ENCODE data around the gene AWAT2. TPM values are rescaled to one million over a fixed set of nuclear protein-coding genes. Genes with fewer than 3 reads are reported as not detected.

The AWAT2 gene
- total RNA-seq, 1 experiment from 2014 or later, result not detected

DNA sequence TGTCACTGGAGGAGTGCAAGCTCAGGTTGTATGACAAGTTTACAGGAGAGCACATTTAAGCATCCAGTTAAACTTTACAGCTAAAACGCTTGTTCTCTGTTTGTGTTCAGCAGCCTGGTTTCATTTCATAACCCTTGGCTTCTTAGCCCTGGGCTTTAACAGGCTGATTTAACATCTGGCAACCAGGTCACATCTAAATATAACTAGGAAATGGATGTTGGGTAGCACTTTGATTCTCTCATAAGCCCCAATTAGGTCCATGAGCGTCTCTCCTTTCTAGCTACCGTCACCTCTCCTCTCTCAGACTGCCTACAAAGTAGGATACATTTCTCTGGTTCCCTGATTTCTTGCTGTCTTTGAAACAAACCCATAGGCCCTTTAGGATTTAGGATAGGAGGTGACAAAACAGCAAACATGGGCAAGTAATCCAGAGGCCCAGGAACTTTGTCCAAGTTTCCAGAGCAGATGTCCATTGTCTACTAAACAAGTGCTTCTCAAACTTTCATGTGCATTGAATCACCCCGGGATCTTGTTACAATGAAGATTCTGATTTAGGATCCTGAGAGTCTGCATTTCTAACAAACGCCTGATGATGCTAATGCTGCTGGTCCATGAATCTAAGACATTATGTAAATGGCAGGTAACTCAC, 35.0 kb upstream of the AWAT2 start:
- Histone ChIP-seq H3K9me2 (ENCODE audit: insufficient read depth) (no peaks in the 10 kb centered on the region), H3K36me3 (ENCODE audit: low read depth) (no peaks in the 10 kb centered on the region), H2AFZ (no peak overlapping the region), H3K4me1 (replicated peaks; ENCODE audit: insufficient read depth) (no peaks in the 10 kb centered on the region), H4K20me1 (ENCODE audit: insufficient read depth) (no peaks in the 10 kb centered on the region), H3K79me2 (ENCODE audit: low read depth) (no peaks in the 10 kb centered on the region), H3K9me3 (ENCODE audit: insufficient read depth, low read depth) (no peaks in the 10 kb centered on the region), H3K27ac (no peak overlapping the region), H3F3A (ENCODE audit: insufficient read depth, low read depth) (no peaks in the 10 kb centered on the region), H3K27me3 (ENCODE audit: insufficient read depth, low read depth) (0 out of 2 replicates have a peak, but pooled peaks cover 14% of the 10 kb centered on the region), H3K4me2 (no peak overlapping the region), H3K4me3 (no peak overlapping the region)
- intact Hi-C loops (cut with micrococcal nuclease; ENCODE audit: unreplicated experiment), result no loop called here
- CTCF ChIA-PET, result no interaction called here
- POLR2A ChIA-PET (ENCODE audit: unreplicated experiment), result no interaction called here
- DNase-seq, result no peak
- no peak for TF ChIP-seq EZH2 (IDR thresholded peaks at IDR 0.05; ENCODE audit: low read depth)
- no peak for TF ChIP-seq CTCF (conservative IDR thresholded peaks at IDR 0.05)
- no TSS peak for BruUV-seq (replicated peaks)

GRCh38 chrX:70082723-70083122, 33.0 kb upstream of the AWAT2 start:
- no TSS peak for BruUV-seq (replicated peaks)
- H3K4me3 ChIP-seq, result no peak overlapping the region
- no peaks in the 10 kb centered on the region for H3K9me3 ChIP-seq (ENCODE audit: insufficient read depth, low read depth)
- H3K27me3 ChIP-seq (ENCODE audit: insufficient read depth, low read depth), result peaks cover 26% of the 10 kb centered on the region; the same call in 1 of the 2 replicates
- H3K27ac ChIP-seq, result no peak overlapping the region
- no peaks in the 10 kb centered on the region for H3K36me3 ChIP-seq (ENCODE audit: low read depth)
- CTCF ChIA-PET, result no interaction called here
- H3K4me1 ChIP-seq (replicated peaks; ENCODE audit: insufficient read depth), result no peaks in the 10 kb centered on the region
- intact Hi-C loops (cut with micrococcal nuclease; ENCODE audit: unreplicated experiment), result no loop called here
- no peaks in the 10 kb centered on the region for H3K79me2 ChIP-seq (ENCODE audit: low read depth)
- H3K9me2 ChIP-seq (ENCODE audit: insufficient read depth), result no peaks in the 10 kb centered on the region
- no peaks in the 10 kb centered on the region for H4K20me1 ChIP-seq (ENCODE audit: insufficient read depth)
- no peak overlapping the region for H3K4me2 ChIP-seq
- no peak overlapping the region for H2AFZ ChIP-seq
- DNase-seq, result no peak
- POLR2A ChIA-PET (ENCODE audit: unreplicated experiment), result no interaction called here
- no peaks in the 10 kb centered on the region for H3F3A ChIP-seq (ENCODE audit: insufficient read depth, low read depth)
- TF ChIP-seq CTCF (conservative IDR thresholded peaks at IDR 0.05), result no peak
- TF ChIP-seq EZH2 (IDR thresholded peaks at IDR 0.05; ENCODE audit: low read depth), result no peak

DNA sequence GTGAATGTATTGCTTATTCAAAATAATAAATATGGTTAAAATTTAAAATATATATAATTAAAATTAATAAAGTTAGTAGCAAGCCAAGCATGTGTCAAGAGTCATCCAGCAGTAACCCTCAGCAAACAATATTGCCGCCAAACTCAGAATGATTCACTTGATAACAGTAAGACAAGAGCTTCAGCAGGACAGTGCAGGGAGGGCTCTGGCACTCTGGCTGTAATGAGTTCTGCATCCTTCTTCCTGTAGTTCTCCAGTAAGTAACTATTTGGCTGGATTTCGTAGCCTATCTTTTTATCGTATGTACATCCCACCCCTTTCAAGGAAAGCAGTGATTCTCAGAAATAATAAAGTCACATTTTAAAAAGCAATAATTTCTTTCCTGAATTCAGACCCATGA, 30.1 kb upstream of the AWAT2 start:
- no peak for TF ChIP-seq EZH2 (IDR thresholded peaks at IDR 0.05; ENCODE audit: low read depth)
- no peak for TF ChIP-seq CTCF (conservative IDR thresholded peaks at IDR 0.05)
- no peaks in the 10 kb centered on the region for H4K20me1 ChIP-seq (ENCODE audit: insufficient read depth)
- no peak for DNase-seq
- H3K9me2 ChIP-seq (ENCODE audit: insufficient read depth), result no peaks in the 10 kb centered on the region
- H3K36me3 ChIP-seq (ENCODE audit: low read depth), result no peaks in the 10 kb centered on the region
- ChIA-PET POLR2A (ENCODE audit: unreplicated experiment) (no interaction called here), CTCF (no interaction called here)
- H3K4me1 ChIP-seq (replicated peaks; ENCODE audit: insufficient read depth), result no peaks in the 10 kb centered on the region
- no peak overlapping the region for H3K27ac ChIP-seq
- no peak overlapping the region for H3K4me2 ChIP-seq
- H3K9me3 ChIP-seq (ENCODE audit: insufficient read depth, low read depth), result no peaks in the 10 kb centered on the region
- no peak overlapping the region for H2AFZ ChIP-seq
- H3F3A ChIP-seq (ENCODE audit: insufficient read depth, low read depth), result no peaks in the 10 kb centered on the region
- intact Hi-C loops (cut with micrococcal nuclease; ENCODE audit: unreplicated experiment), result no loop called here
- BruUV-seq (replicated peaks), result no TSS peak
- H3K79me2 ChIP-seq (ENCODE audit: low read depth), result no peaks in the 10 kb centered on the region
- H3K4me3 ChIP-seq, result no peak overlapping the region
- H3K27me3 ChIP-seq (ENCODE audit: insufficient read depth, low read depth), result peaks cover 28% of the 10 kb centered on the region; the same call in 1 of the 2 replicates
